ENCODE data around the gene CEP20. TPM values are rescaled to one million over a fixed set of nuclear protein-coding genes. Genes with fewer than 3 reads are reported as not detected.

CEP20 gene
- total and polyA plus RNA-seq, 2 experiments from 2014 or later, result 53.8 to 63.9 TPM

DNA sequence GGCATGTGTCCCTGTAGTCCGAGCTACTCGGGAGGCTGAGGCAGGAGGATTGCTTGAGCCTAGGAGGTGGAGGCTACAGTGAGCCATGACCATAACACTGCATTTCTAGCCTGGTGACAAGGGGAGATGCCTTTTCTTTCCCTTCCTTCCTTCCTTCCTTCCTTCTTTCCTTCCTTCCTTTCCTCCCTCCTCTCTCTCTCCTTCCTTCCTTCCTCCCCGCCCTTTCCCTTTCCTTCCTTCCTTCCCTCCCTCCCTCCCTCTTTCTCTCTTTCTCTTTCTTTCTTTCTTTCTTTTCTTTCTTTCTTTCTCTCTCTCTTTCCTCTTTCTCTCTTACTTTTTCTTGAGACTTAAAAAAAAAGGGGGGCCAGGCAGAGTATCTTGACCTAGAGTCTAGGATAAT, 3.1 kb upstream of the CEP20 start:
- H3K4me3 ChIP-seq, result no peak overlapping the region
- no peak for DNase-seq
- H3K27me3 ChIP-seq (replicated peaks; ENCODE audit: insufficient read depth), result no peaks in the 10 kb centered on the region
- H3K4me1 ChIP-seq (ENCODE audit: insufficient read depth), result peaks cover 14% of the 10 kb centered on the region
- H3K79me2 ChIP-seq (ENCODE audit: insufficient read depth), result peaks cover 18% of the 10 kb centered on the region
- 0 out of 2 replicates have a peak, but pooled peaks cover 3% of the 10 kb centered on the region for H3F3A ChIP-seq (ENCODE audit: insufficient read depth)
- no peaks in the 10 kb centered on the region for H3K9me3 ChIP-seq (ENCODE audit: low read depth)
- H3K36me3 ChIP-seq (ENCODE audit: low read depth), result no peaks in the 10 kb centered on the region
- 88 to 92% methylated on average over 3 of the region's 3 CpGs for WGBS, 2 experiments (ENCODE audit: low coverage in 1 of 2, low lambda C conversion rate in 2 of 2, missing lambda C conversion rate in 2 of 2)
- in situ Hi-C loops (cut with MboI), result no loop called here
- no peaks in the 10 kb centered on the region for H4K20me1 ChIP-seq (ENCODE audit: insufficient read depth)
- H3K27ac ChIP-seq, result no peak overlapping the region
- no peaks in the 10 kb centered on the region for H3K9me2 ChIP-seq (ENCODE audit: insufficient read depth)
- no peak overlapping the region for H3K9ac ChIP-seq
- no peak overlapping the region for H3K4me2 ChIP-seq (ENCODE audit: unreplicated experiment)
- TF ChIP-seq EZH2phosphoT487 (IDR thresholded peaks at IDR 0.05; ENCODE audit: insufficient read depth, low read depth) (no peak), EZH2 (IDR thresholded peaks at IDR 0.05; ENCODE audit: insufficient read depth, poor library complexity, severe bottlenecking) (no peak)
- no peak overlapping the region for H2AFZ ChIP-seq

- Histone ChIP-seq H3K9me2 (ENCODE audit: insufficient read depth) (no peaks in the 10 kb centered on the region), H3K4me2 (ENCODE audit: unreplicated experiment) (peak overlapping the region; percentile 83), H3K4me1 (ENCODE audit: insufficient read depth) (peaks cover 22% of the 10 kb centered on the region), H3K9ac (peak overlapping the region; percentile 96), H3F3A (ENCODE audit: insufficient read depth) (0 out of 2 replicates have a peak, but pooled peaks cover 4% of the 10 kb centered on the region), H3K36me3 (ENCODE audit: low read depth) (0 out of 2 replicates have a peak, but pooled peaks cover 3% of the 10 kb centered on the region), H3K9me3 (ENCODE audit: low read depth) (no peaks in the 10 kb centered on the region), H4K20me1 (ENCODE audit: insufficient read depth) (no peaks in the 10 kb centered on the region), H3K4me3 (peak overlapping the region; percentile 91), H3K79me2 (ENCODE audit: insufficient read depth) (peaks cover 60% of the 10 kb centered on the region), H3K27me3 (replicated peaks; ENCODE audit: insufficient read depth) (no peaks in the 10 kb centered on the region), H3K27ac (peak overlapping the region; percentile 90; the same call in 1 of the 2 replicates), H2AFZ (no peak overlapping the region)
- in situ Hi-C loops (cut with MboI), result no loop called here
- 58 to 61% methylated on average over 4 of the region's 4 CpGs for WGBS, 2 experiments (ENCODE audit: low coverage in 1 of 2, low lambda C conversion rate in 2 of 2, missing lambda C conversion rate in 2 of 2)
- peak; percentile 61 for DNase-seq
- no peak for TF ChIP-seq EZH2phosphoT487 (IDR thresholded peaks at IDR 0.05; ENCODE audit: insufficient read depth, low read depth)
- TF ChIP-seq EZH2 (IDR thresholded peaks at IDR 0.05; ENCODE audit: insufficient read depth, poor library complexity, severe bottlenecking), result no peak
Measured at GRCh38 chr16:15887283-15887682, 1.1 kb downstream of the CEP20 start.

DNA sequence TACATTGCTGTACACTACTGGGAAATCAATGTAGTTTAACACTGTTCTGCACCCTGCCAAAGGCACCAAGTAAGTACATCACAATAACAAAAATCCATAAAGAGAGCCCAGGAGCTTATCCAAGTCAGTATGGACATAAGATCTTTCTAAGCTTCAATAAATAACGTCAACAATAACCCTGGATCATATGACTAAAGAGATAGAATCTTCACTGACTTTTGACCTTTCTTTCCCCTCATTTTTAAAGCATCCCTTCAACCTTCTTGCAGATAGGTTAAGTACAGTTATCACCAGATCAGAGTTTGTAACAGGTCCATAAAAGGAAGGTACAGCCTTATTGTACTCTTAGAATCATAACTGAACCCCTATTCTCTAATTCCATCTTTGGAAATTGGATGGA, 2.3 kb downstream of the CEP20 start:
- Histone ChIP-seq H3F3A (ENCODE audit: insufficient read depth) (peaks cover 16% of the 10 kb centered on the region), H3K4me3 (no peak overlapping the region), H2AFZ (no peak overlapping the region), H3K9me3 (ENCODE audit: low read depth) (no peaks in the 10 kb centered on the region), H3K9me2 (ENCODE audit: insufficient read depth) (no peaks in the 10 kb centered on the region), H3K4me1 (ENCODE audit: insufficient read depth) (peaks cover 29% of the 10 kb centered on the region), H3K27ac (no peak overlapping the region), H3K4me2 (ENCODE audit: unreplicated experiment) (no peak overlapping the region), H3K27me3 (replicated peaks; ENCODE audit: insufficient read depth) (no peaks in the 10 kb centered on the region), H4K20me1 (ENCODE audit: insufficient read depth) (no peaks in the 10 kb centered on the region), H3K36me3 (ENCODE audit: low read depth) (0 out of 2 replicates have a peak, but pooled peaks cover 9% of the 10 kb centered on the region), H3K9ac (no peak overlapping the region), H3K79me2 (ENCODE audit: insufficient read depth) (peaks cover 71% of the 10 kb centered on the region)
- TF ChIP-seq EZH2phosphoT487 (IDR thresholded peaks at IDR 0.05; ENCODE audit: insufficient read depth, low read depth), result no peak
- in situ Hi-C loops (cut with MboI), result no loop called here
- DNase-seq, result no peak
- WGBS, 2 experiments (ENCODE audit: low coverage in 1 of 2, low lambda C conversion rate in 2 of 2, missing lambda C conversion rate in 2 of 2), result 44 to 48% methylated on average over 1 of the region's 1 CpG

GRCh38 chr16:15885560-15886001, 2.8 kb downstream of the CEP20 start:
- peak; percentile 26 for DNase-seq
- Histone ChIP-seq H3K4me1 (ENCODE audit: insufficient read depth) (peaks cover 34% of the 10 kb centered on the region), H3K9me2 (ENCODE audit: insufficient read depth) (no peaks in the 10 kb centered on the region), H3K27me3 (replicated peaks; ENCODE audit: insufficient read depth) (no peaks in the 10 kb centered on the region), H3K79me2 (ENCODE audit: insufficient read depth) (peaks cover 76% of the 10 kb centered on the region), H2AFZ (no peak overlapping the region), H3K9ac (no peak overlapping the region), H3K9me3 (ENCODE audit: low read depth) (no peaks in the 10 kb centered on the region), H3K27ac (no peak overlapping the region), H3K4me3 (no peak overlapping the region), H3K36me3 (ENCODE audit: low read depth) (0 out of 2 replicates have a peak, but pooled peaks cover 9% of the 10 kb centered on the region), H4K20me1 (ENCODE audit: insufficient read depth) (no peaks in the 10 kb centered on the region), H3K4me2 (ENCODE audit: unreplicated experiment) (no peak overlapping the region), H3F3A (ENCODE audit: insufficient read depth) (peaks cover 21% of the 10 kb centered on the region)
- 85 to 90% methylated on average over 5 of the region's 5 CpGs for WGBS, 2 experiments (ENCODE audit: low coverage in 1 of 2, low lambda C conversion rate in 2 of 2, missing lambda C conversion rate in 2 of 2)
- in situ Hi-C loops (cut with MboI), result no loop called here
- TF ChIP-seq EZH2phosphoT487 (IDR thresholded peaks at IDR 0.05; ENCODE audit: insufficient read depth, low read depth) (no peak), EZH2 (IDR thresholded peaks at IDR 0.05; ENCODE audit: insufficient read depth, poor library complexity, severe bottlenecking) (no peak)

GRCh38 chr16:15882563-15882962, 5.8 kb downstream of the CEP20 start:
- in situ Hi-C loops (cut with MboI), result no loop called here
- 0 out of 2 replicates have a peak, but pooled peaks cover 9% of the 10 kb centered on the region for H3K36me3 ChIP-seq (ENCODE audit: low read depth)
- 99 to 100% methylated on average over 3 of the region's 3 CpGs for WGBS, 2 experiments (ENCODE audit: low coverage in 1 of 2, low lambda C conversion rate in 2 of 2, missing lambda C conversion rate in 2 of 2)
- no peak overlapping the region for H3K4me2 ChIP-seq (ENCODE audit: unreplicated experiment)
- H3K9me3 ChIP-seq (ENCODE audit: low read depth), result no peaks in the 10 kb centered on the region
- peaks cover 39% of the 10 kb centered on the region for H3F3A ChIP-seq (ENCODE audit: insufficient read depth)
- no peak for DNase-seq
- no peaks in the 10 kb centered on the region for H3K27me3 ChIP-seq (replicated peaks; ENCODE audit: insufficient read depth)
- no peak overlapping the region for H2AFZ ChIP-seq
- H3K9ac ChIP-seq, result no peak overlapping the region
- H3K79me2 ChIP-seq (ENCODE audit: insufficient read depth), result peaks cover 83% of the 10 kb centered on the region
- H4K20me1 ChIP-seq (ENCODE audit: insufficient read depth), result no peaks in the 10 kb centered on the region
- no peaks in the 10 kb centered on the region for H3K9me2 ChIP-seq (ENCODE audit: insufficient read depth)
- H3K4me1 ChIP-seq (ENCODE audit: insufficient read depth), result peaks cover 48% of the 10 kb centered on the region
- no peak overlapping the region for H3K4me3 ChIP-seq
- TF ChIP-seq EZH2 (IDR thresholded peaks at IDR 0.05; ENCODE audit: insufficient read depth, poor library complexity, severe bottlenecking) (no peak), EZH2phosphoT487 (IDR thresholded peaks at IDR 0.05; ENCODE audit: insufficient read depth, low read depth) (no peak)
- H3K27ac ChIP-seq, result no peak overlapping the region
